Peyer's patch (tissue), 4 donors: ENCODE results near the gene DNAJC3. TPM values are rescaled to one million over a fixed set of nuclear protein-coding genes. Genes with fewer than 3 reads are reported as not detected.
"Not testable (repeated sequence)": the region's sequence is repeated elsewhere in the genome, so short reads cannot be mapped to it uniquely, and the experiment has no call there.

Source experiments
- DNase-seq, 3 donors: peaks; one replicate each; pipeline ENCODE4 v3.0.0-alpha.2; 2017 to 2019
- H3K27ac ChIP-seq, 4 donors: fragments of 200-600 bp; sonication (generic); one replicate each; pipeline ENCODE4 v1.5.1; 2016 to 2019
- H3K27me3 ChIP-seq, 2 donors: fragments of 200-600 bp; sonication (generic); one replicate each; pipeline ENCODE4 v1.5.1; 2019
- H3K36me3 ChIP-seq, 3 donors: fragments of 200-600 bp; sonication (generic); one replicate each; pipeline ENCODE4 v1.5.1; 2016 to 2019
- H3K4me1 ChIP-seq, 4 donors: fragments of 200-600 bp; sonication (generic); one replicate each; pipeline ENCODE4 v1.5.1; 2016 to 2019
- H3K4me3 ChIP-seq, 4 donors: fragments of 200-600 bp; sonication (generic); 1 replicate in 3 of 4; 2 replicates in 1 of 4; pipeline ENCODE4 v1.5.1; 2016 to 2019; ENCODE audit warnings: mild to moderate bottlenecking in 1 of 4
- H3K9me3 ChIP-seq, 4 donors: fragments of 200-600 bp; sonication (generic); one replicate each; pipeline ENCODE4 v1.5.1; 2016 to 2019; ENCODE audit warnings: mild to moderate bottlenecking in 1 of 4
- POLR2A ChIP-seq, 2 donors: fragments of 450-650 bp; IDR thresholded peaks; one replicate each; pipeline ENCODE4 v1.5.1; 2017; ENCODE audit warnings: antibody characterized with exemption in 2 of 2, mild to moderate bottlenecking in 2 of 2, moderate library complexity in 2 of 2
- total RNA-seq, 4 donors: library from RNA; depleted of rRNA; stranded (reverse); fragments of >200 nt; gene quantifications; one replicate each; pipeline ENCODE4 v1.1.0, GENCODE V29; 2016
- TF ChIP-seq, protein P1 (sequence below), 6 experiments: fragments of 450-650 bp in 4 of 6; fragments of 200-600 bp in 2 of 6; sonication (generic) in 1 of 6; IDR thresholded peaks; one replicate each; pipeline ENCODE4 v1.5.1; 2017 to 2019; ENCODE audit warnings: antibody characterized with exemption in 6 of 6, mild to moderate bottlenecking in 3 of 6, moderate library complexity in 1 of 6

Gene DNAJC3
- total RNA-seq, 4 donors from 2014 or later = 26.4 to 61.5 (median 36.1) TPM

DNA sequence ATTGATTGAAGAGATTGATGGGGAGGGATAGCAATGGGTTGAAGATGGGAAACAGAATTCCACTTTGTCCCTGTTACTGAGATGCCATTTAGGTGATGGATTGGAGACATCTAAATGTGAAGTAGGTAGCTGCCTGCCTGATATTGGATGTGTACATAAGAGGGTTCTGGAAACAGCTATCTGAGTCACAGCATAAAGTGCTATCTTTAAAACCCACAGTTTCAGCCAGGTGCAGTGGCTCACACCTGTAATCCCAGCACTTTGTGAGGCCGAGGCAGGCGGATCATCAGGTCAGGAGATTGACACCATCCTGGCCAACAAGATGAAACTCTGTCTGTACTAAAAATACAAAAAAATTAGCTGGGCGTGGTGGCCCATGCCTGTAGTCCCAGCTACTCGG is 72.6 kb downstream of the DNAJC3 start:
- Histone ChIP-seq H3K27ac (no peak overlapping the region), H3K27me3 (no peaks in the 10 kb centered on the region), H3K4me3 (no peak overlapping the region), H3K9me3 (no peaks in the 10 kb centered on the region), H3K4me1 (no peaks in the 10 kb centered on the region), H3K36me3 (no peaks in the 10 kb centered on the region)
- TF ChIP-seq, protein P1, sequence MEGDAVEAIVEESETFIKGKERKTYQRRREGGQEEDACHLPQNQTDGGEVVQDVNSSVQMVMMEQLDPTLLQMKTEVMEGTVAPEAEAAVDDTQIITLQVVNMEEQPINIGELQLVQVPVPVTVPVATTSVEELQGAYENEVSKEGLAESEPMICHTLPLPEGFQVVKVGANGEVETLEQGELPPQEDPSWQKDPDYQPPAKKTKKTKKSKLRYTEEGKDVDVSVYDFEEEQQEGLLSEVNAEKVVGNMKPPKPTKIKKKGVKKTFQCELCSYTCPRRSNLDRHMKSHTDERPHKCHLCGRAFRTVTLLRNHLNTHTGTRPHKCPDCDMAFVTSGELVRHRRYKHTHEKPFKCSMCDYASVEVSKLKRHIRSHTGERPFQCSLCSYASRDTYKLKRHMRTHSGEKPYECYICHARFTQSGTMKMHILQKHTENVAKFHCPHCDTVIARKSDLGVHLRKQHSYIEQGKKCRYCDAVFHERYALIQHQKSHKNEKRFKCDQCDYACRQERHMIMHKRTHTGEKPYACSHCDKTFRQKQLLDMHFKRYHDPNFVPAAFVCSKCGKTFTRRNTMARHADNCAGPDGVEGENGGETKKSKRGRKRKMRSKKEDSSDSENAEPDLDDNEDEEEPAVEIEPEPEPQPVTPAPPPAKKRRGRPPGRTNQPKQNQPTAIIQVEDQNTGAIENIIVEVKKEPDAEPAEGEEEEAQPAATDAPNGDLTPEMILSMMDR (IDR thresholded peaks at IDR 0.05) = no peak
- TF ChIP-seq POLR2A (IDR thresholded peaks at IDR 0.05) = no peak
- DNase-seq = no peak

DNA sequence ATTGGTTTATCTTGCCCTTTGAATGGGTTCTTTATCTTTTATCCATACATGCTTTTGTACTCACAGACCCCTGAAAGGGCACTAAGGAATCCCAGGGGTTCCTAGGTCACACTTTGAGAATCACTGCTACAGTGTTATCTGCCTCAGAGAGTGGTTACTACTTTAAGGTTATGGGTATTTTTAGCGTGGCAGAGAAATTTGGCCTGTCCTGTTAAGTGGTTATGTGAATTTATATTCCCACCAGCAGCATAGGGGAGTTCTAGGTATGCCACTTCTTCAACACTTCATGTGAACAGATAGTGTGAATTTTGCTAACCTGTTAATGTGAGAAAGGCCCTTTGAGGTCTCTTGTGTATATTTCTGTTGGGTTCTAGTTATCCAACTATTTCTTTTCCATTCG is 75.7 kb downstream of the DNAJC3 start:
- H3K27me3 ChIP-seq = no peaks in the 10 kb centered on the region
- DNase-seq = no peak
- no peaks in the 10 kb centered on the region for H3K4me1 ChIP-seq
- H3K4me3 ChIP-seq = no peak overlapping the region
- H3K27ac ChIP-seq = no peak overlapping the region
- TF ChIP-seq POLR2A (IDR thresholded peaks at IDR 0.05) = no peak
- TF ChIP-seq, protein P1 (IDR thresholded peaks at IDR 0.05) = no peak
- no peaks in the 10 kb centered on the region for H3K9me3 ChIP-seq
- H3K36me3 ChIP-seq = no peaks in the 10 kb centered on the region

DNA sequence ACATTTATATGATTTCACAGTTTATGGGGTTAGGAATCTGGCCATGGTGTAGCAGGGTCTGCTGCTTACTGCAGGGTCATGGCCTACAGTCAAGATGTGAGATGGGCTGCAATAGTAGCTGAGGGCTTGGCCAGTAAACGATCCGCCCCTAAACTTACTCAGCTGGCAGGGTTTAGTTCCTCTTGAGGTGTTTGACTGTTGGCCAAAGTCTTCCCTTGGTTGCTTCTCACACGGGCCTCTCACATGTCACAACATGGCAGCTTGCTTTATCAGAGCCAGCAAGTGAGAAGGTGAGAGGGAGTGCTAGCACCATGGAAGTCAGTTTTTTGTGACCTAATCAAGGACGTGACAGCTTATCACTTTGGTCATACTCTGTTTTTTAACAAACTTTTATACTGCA is 77.1 kb downstream of the DNAJC3 start:
- Histone ChIP-seq H3K36me3 (peaks cover 0 to 5% (median 0%) of the 10 kb centered on the region in 3 donors), H3K27me3 (no peaks in the 10 kb centered on the region), H3K4me3 (no peak overlapping the region), H3K4me1 (no peaks in the 10 kb centered on the region), H3K9me3 (no peaks in the 10 kb centered on the region), H3K27ac (no peak overlapping the region)
- TF ChIP-seq, protein P1 (IDR thresholded peaks at IDR 0.05) = no peak
- no peak for TF ChIP-seq POLR2A (IDR thresholded peaks at IDR 0.05)
- no peak for DNase-seq

DNA sequence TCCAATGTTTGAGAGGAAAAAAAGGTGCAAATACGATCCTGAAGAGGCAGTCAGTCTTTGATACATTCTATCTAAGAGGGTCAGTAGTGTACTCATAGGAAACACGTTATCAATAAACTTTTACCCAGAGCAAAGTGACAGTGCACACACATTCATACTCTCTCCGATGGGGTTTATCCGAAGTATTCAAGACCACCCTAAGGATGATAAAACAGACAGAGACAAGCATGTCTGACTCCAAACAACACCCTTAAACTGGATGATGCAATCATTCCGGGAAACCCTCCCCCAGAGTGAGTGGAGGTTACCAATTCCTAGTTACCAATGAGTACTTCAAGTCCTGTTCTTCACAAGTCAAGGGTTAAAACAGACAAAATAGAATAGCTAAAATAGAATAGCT is 79.1 kb downstream of the DNAJC3 start:
- Histone ChIP-seq H3K27me3 (no peaks in the 10 kb centered on the region), H3K27ac (no peak overlapping the region), H3K9me3 (no peaks in the 10 kb centered on the region), H3K4me3 (no peak overlapping the region), H3K36me3 (peaks cover 0 to 19% (median 0%) of the 10 kb centered on the region in 3 donors), H3K4me1 (no peaks in the 10 kb centered on the region)
- no peak for DNase-seq
- TF ChIP-seq POLR2A (IDR thresholded peaks at IDR 0.05) = no peak
- TF ChIP-seq, protein P1 (IDR thresholded peaks at IDR 0.05) = no peak

DNA sequence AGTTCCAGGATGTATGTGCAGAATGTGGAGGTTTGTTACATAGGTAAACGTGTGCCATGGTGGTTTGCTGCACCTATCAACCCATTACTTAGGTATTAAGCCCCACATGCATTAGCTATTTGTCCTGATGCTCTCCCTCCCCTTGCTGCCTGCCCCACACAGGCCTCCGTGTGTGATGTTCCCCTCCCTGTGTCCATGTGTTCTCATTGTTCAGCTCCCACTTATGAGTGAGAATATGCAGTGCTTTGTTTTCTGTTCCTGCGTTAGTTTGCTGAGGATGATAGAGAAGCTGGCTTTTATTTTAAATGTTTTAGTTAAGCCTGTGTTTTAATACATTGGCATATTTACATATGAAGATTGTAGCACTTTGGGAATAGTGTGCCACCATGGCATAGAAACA is 85.7 kb downstream of the DNAJC3 start:
- not testable (repeated sequence) for H3K4me1 ChIP-seq, H3K27ac ChIP-seq, H3K4me3 ChIP-seq, DNase-seq, H3K27me3 ChIP-seq, H3K9me3 ChIP-seq
- H3K36me3 ChIP-seq = peaks cover 0 to 64% (median 0%) of the 10 kb centered on the region in 3 donors

DNA sequence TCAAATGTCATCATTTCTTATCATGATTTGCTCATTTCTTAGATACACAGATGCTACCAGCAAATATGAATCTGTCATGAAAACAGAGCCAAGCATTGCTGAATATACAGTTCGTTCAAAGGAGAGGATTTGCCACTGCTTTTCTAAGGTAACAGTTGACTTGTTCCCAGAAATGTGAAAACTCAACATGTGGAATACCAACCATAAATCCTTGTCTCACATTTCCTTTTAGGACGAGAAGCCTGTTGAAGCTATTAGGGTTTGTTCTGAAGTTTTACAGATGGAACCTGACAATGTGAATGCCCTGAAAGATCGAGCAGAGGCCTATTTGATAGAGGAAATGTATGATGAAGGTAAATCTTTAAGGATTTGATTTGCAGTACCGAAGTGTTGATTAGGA is 86.7 kb downstream of the DNAJC3 start:
- H3K4me3 ChIP-seq = no peak overlapping the region
- H3K27ac ChIP-seq = no peak overlapping the region
- DNase-seq = no peak
- H3K27me3 ChIP-seq = no peaks in the 10 kb centered on the region
- H3K36me3 ChIP-seq = peaks cover 0 to 58% (median 0%) of the 10 kb centered on the region in 3 donors
- H3K4me1 ChIP-seq = no peaks in the 10 kb centered on the region
- TF ChIP-seq, protein P1 (IDR thresholded peaks at IDR 0.05) = no peak
- no peak for TF ChIP-seq POLR2A (IDR thresholded peaks at IDR 0.05)
- no peaks in the 10 kb centered on the region for H3K9me3 ChIP-seq
